Sigmoid colon (tissue), 7 donors: Measurements from ENCODE around the gene TBL3. TPM values are rescaled to one million over a fixed set of nuclear protein-coding genes. Genes with fewer than 3 reads are reported as not detected.

ENCODE experiments used
- DNase-seq: peaks from one replicate; pipeline ENCODE4 v3.0.0-alpha.2; 2019
- H3K27ac ChIP-seq, 4 donors: fragments of 200-600 bp; sonication (generic); one replicate each; pipeline ENCODE4 v1.5.1; 2016 to 2019; ENCODE audit warnings: mild to moderate bottlenecking in 1 of 4
- H3K27me3 ChIP-seq, 3 donors: fragments of 200-600 bp; sonication (generic); one replicate each; pipeline ENCODE4 v1.5.1; 2019; ENCODE audit warnings: mild to moderate bottlenecking in 1 of 3
- H3K36me3 ChIP-seq, 4 donors: fragments of 200-600 bp; sonication (generic); one replicate each; pipeline ENCODE4 v1.5.1; 2016 to 2019
- H3K4me1 ChIP-seq, 4 donors: fragments of 200-600 bp; sonication (generic); one replicate each; pipeline ENCODE4 v1.5.1; 2017 to 2019
- H3K4me3 ChIP-seq, 4 donors: fragments of 200-600 bp; sonication (generic); one replicate each; pipeline ENCODE4 v1.5.1; 2017 to 2019; ENCODE audit warnings: mild to moderate bottlenecking in 2 of 4, moderate library complexity in 1 of 4
- H3K9me3 ChIP-seq, 4 donors: fragments of 200-600 bp in 3 of 4; sonication (generic) in 3 of 4; one replicate each; pipeline versions ENCODE4 v1.5.1 to v1.6.1; 2013 to 2019
- EP300 ChIP-seq, 4 donors: sonication (generic); formaldehyde crosslinking; IDR thresholded peaks; one replicate each; pipeline ENCODE4 v1.6.1; 2017; ENCODE audit warnings: antibody characterized with exemption in 4 of 4
- POLR2A ChIP-seq, 2 donors: fragments of 450-650 bp; IDR thresholded peaks; one replicate each; pipeline ENCODE4 v1.6.1; 2016; ENCODE audit warnings: antibody characterized with exemption in 2 of 2, mild to moderate bottlenecking in 2 of 2, moderate library complexity in 2 of 2
- POLR2AphosphoS5 ChIP-seq, 4 donors: sonication (generic); formaldehyde crosslinking; IDR thresholded peaks; one replicate each; pipeline ENCODE4 v1.6.1; 2017; ENCODE audit warnings: antibody characterized with exemption in 4 of 4
- WGBS, 2 donors: extraction: QIAGEN DNeasy Blood & Tissue Kit; methylation state at CpG; one replicate each; pipeline ENCODE4 v1.1.7; 2013; 5-methylcytosine and 5-hydroxymethylcytosine counted together
- intact Hi-C: fragments of 100-400 bp; cut with DNase I; formaldehyde crosslinking; loops from one replicate; pipeline ENCODE4 v1.15.1; 2023
- polyA plus RNA-seq, 3 donors: library from polyadenylated mRNA; stranded (reverse); fragments of 200-250 nt; gene quantifications; one replicate each; pipeline ENCODE4 v1.2.3, GENCODE V29; 2013
- total RNA-seq, 4 donors: library from RNA; depleted of rRNA; stranded (reverse); fragments of >200 nt; gene quantifications; one replicate each; pipeline ENCODE4 v1.1.0, GENCODE V29; 2016
- TF ChIP-seq, protein P1 (sequence below), 4 experiments: fragments of 450-650 bp in 3 of 4; fragments of 200-600 bp in 1 of 4; IDR thresholded peaks; one replicate each; pipeline ENCODE4 v1.5.1; 2016 to 2019; ENCODE audit warnings: antibody characterized with exemption in 4 of 4, mild to moderate bottlenecking in 3 of 4, moderate library complexity in 2 of 4
- donor health status: healthy with polysubstance abuse.
- donor health status: Bipolar disorder and iron deficiency.
- donor health status: healthy.

TBL3 gene
- total and polyA plus RNA-seq, 7 donors: 14.3 to 37.4 (median 25.4) TPM

DNA sequence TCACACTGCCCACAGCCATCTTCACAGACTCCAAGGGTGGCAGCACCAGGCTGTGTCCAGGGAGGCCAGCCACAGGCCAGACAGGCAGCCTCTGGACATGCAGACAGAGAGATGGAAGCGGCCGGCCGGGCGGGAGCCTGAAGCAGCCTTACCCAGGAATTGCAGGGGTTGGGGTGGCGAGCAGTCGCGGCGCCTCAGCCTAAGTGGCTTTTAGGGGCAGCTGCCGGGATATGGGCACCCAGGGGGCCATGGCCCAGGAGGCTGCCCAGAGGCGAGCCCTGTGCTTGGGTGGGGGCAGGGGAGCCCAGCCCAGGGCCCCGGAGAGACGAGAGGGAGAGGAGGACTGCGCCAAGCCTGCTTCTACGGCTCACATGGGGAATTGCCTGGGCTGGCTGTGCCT, 53.4 kb downstream of the TBL3 start:
- DNase-seq: no peak
- H3K4me3 ChIP-seq: no peak overlapping the region
- peaks cover 4 to 55% (median 45%) of the 10 kb centered on the region in 4 donors for H3K4me1 ChIP-seq
- intact Hi-C loops: no loop called here
- WGBS, 2 donors: 92 to 94% methylated on average over 14 of the region's 14 CpGs
- peaks cover 0 to 7% (median 0%) of the 10 kb centered on the region in 4 donors for H3K36me3 ChIP-seq
- H3K9me3 ChIP-seq: no peaks in the 10 kb centered on the region
- TF ChIP-seq POLR2A (IDR thresholded peaks at IDR 0.05) (no peak), EP300 (IDR thresholded peaks at IDR 0.05) (no peak), POLR2AphosphoS5 (IDR thresholded peaks at IDR 0.05) (no peak)
- TF ChIP-seq, protein P1, sequence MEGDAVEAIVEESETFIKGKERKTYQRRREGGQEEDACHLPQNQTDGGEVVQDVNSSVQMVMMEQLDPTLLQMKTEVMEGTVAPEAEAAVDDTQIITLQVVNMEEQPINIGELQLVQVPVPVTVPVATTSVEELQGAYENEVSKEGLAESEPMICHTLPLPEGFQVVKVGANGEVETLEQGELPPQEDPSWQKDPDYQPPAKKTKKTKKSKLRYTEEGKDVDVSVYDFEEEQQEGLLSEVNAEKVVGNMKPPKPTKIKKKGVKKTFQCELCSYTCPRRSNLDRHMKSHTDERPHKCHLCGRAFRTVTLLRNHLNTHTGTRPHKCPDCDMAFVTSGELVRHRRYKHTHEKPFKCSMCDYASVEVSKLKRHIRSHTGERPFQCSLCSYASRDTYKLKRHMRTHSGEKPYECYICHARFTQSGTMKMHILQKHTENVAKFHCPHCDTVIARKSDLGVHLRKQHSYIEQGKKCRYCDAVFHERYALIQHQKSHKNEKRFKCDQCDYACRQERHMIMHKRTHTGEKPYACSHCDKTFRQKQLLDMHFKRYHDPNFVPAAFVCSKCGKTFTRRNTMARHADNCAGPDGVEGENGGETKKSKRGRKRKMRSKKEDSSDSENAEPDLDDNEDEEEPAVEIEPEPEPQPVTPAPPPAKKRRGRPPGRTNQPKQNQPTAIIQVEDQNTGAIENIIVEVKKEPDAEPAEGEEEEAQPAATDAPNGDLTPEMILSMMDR (IDR thresholded peaks at IDR 0.05): no peak
- H3K27me3 ChIP-seq: peaks cover 10 to 17% (median 16%) of the 10 kb centered on the region in 3 donors
- no peak overlapping the region for H3K27ac ChIP-seq

DNA sequence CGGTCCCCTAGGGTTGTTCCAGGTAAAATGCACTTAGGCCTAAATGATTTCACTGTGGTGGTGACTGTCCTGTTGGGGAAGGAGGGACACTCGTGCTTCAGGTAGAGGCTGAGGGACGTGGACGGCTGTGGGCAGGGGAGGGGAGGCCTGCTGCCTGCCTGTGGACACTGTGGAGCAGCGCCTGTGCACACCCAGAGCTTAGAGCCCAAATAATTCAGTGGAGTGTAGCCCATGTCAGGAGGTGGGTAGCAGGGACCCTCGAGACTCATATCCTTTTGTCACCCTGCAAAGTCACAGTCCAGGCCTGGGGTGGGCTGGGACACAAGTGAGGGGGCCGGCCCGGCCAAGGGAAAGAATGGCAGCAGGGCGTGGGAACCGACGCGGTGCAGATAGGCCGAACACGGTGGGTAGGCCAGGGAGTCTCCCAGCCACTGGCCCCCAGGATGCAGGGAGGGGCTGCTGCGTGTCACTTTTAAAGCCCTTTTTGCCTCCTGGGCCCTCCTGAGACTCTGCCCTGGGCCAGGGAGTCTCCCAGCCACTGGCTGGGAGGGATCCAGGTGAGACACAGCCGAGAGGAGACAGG, 54.1 kb downstream of the TBL3 start:
- H3K9me3 ChIP-seq: no peaks in the 10 kb centered on the region
- TF ChIP-seq POLR2A (IDR thresholded peaks at IDR 0.05) (no peak), EP300 (IDR thresholded peaks at IDR 0.05) (no peak), POLR2AphosphoS5 (IDR thresholded peaks at IDR 0.05) (no peak)
- TF ChIP-seq, protein P1 (IDR thresholded peaks at IDR 0.05): no peak
- H3K27ac ChIP-seq: peak overlapping the region; percentile 72 to 73 (median 72)
- peaks cover 4 to 49% (median 39%) of the 10 kb centered on the region in 4 donors for H3K4me1 ChIP-seq
- peak overlapping the region; percentile 19 to 75 (median 68) for H3K4me3 ChIP-seq
- peaks cover 4 to 9% (median 9%) of the 10 kb centered on the region in 3 donors for H3K27me3 ChIP-seq
- no peak for DNase-seq
- WGBS, 2 donors: 76 to 89% methylated on average over 16 of the region's 16 CpGs
- intact Hi-C loops: loop anchor here (2.0 kb wide), 1 partner anchor 21 kb away; the partner anchor contains the start of genes NTHL1 and TSC2
- peaks cover 0 to 8% (median 0%) of the 10 kb centered on the region in 4 donors for H3K36me3 ChIP-seq

DNA sequence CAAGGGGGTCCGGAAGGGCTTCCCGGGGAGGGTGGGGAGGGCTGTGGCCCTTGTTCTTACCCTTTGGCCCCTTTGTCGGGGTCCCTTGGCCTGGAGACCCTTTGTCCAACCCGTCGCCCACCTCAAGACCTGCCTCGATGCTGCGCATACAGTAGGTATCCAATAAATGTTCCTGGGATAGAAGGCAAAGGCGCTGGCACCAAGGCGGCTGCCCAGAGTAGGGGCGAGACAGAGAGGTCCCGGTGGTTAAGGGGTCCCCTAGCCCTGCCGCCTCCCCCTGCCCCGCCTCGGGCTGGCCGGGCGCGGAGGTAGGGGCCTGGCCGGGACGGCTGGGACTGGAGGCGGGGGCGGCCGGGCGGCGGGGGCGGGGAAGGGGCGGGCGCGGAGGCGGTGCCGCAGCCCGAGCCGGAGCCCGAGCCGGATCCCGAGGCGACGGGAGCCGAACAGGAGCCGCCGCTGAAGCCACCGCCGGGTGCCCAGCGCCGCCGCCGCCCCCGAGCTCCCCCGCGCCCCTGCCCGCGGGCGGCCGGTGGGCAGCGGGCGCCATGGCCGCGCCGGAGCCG, 54.7 kb downstream of the TBL3 start, which contains the start of gene NHERF2:
TSS of gene NHERF2 (plus strand) at position 442 of the 563 bp plus-strand sequence. CDS start at position 546, 104 bp downstream.
- Histone ChIP-seq H3K27me3 (peaks cover 1 to 4% (median 3%) of the 10 kb centered on the region in 3 donors), H3K4me3 (peak within 1 kb of the TSS; percentile 41 to 75 (median 68)), H3K36me3 (peaks cover 0 to 8% (median 0%) of the 10 kb centered on the region in 4 donors), H3K27ac (peak within 1 kb of the TSS; percentile 72 to 78 (median 73)), H3K4me1 (peaks cover 4 to 49% (median 39%) of the 10 kb centered on the region in 4 donors), H3K9me3 (no peaks in the 10 kb centered on the region)
- 5 to 8% methylated on average over 59 of the region's 59 CpGs for WGBS, 2 donors
- no peak for TF ChIP-seq EP300 (IDR thresholded peaks at IDR 0.05)
- no peak for TF ChIP-seq POLR2A (IDR thresholded peaks at IDR 0.05)
- no peak for TF ChIP-seq POLR2AphosphoS5 (IDR thresholded peaks at IDR 0.05)
- TF ChIP-seq, protein P1 (IDR thresholded peaks at IDR 0.05): no peak
- no peak for DNase-seq
- intact Hi-C loops: loop anchor here (2.0 kb wide), 1 partner anchor 20 kb away; the partner anchor contains the start of genes NTHL1 and TSC2

DNA sequence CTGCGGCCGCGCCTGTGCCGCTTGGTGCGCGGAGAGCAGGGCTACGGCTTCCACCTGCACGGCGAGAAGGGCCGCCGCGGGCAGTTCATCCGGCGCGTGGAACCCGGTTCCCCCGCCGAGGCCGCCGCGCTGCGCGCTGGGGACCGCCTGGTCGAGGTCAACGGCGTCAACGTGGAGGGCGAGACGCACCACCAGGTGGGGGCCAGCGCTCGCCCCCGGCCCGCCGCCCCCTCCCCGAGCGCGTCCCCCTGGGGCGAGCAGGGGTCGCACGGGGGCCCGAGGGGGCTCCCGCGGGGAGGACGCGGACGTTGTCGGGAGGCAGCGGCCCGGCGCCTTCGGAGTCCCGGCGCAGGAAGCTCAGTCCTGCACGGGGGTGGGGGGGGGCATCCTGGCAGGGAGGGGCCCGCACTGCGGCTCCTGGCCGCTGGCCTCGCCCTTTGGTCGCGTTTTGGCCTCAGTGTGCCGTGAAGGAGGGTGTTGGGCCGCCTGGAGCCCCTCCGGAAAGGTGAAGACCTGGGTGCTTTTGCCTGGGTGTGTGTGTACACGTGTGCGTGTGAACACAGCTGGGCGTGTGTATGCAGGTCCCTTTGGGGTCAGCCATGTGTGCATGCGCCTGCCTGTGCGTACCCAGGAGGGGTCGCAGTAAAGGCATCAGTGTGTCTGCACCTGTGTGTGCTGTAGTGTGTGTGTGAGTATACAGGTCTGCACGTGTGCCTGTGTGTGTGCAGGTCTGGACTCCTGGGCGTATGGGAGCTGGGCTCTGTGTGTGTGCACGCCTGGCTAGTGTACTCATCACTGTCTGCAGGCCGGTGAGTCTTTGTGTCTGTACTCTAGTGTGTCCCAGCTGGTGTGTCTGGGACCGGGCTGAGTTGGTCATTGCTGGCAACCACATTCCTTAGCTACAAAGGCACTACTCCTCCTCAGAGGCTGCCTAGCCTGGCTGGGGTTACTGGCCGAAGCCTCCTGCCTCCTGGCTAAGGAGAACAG, 55.5 kb downstream of the TBL3 start:
- Histone ChIP-seq H3K27ac (peak overlapping the region; percentile 66 to 78 (median 72)), H3K4me3 (peak overlapping the region; percentile 41 to 75 (median 68)), H3K36me3 (peaks cover 0 to 8% (median 0%) of the 10 kb centered on the region in 4 donors), H3K27me3 (no peaks in the 10 kb centered on the region), H3K4me1 (peaks cover 4 to 52% (median 40%) of the 10 kb centered on the region in 4 donors), H3K9me3 (no peaks in the 10 kb centered on the region)
- no peak for TF ChIP-seq EP300 (IDR thresholded peaks at IDR 0.05)
- TF ChIP-seq POLR2A (IDR thresholded peaks at IDR 0.05): no peak
- TF ChIP-seq, protein P1 (IDR thresholded peaks at IDR 0.05): no peak
- no peak for TF ChIP-seq POLR2AphosphoS5 (IDR thresholded peaks at IDR 0.05)
- intact Hi-C loops: loop anchor here (2.0 kb wide), 1 partner anchor 19 kb away; the partner anchor contains the start of genes NTHL1 and TSC2
- 4 to 8% methylated on average over 76 of the region's 76 CpGs for WGBS, 2 donors
- no peak for DNase-seq
